ENCODE data around the gene CALN1.

GRCh38 chr7:71750290-71750689, 661.8 kb downstream of the CALN1 start:
- no peak for TF ChIP-seq CTCF (IDR thresholded peaks at IDR 0.05)
- no peak for TF ChIP-seq EP300 (IDR thresholded peaks at IDR 0.05)
